TTC549 (cell line): ENCODE measurements around the gene TMEM151B.
"Not testable (repeated sequence)": the region's sequence is repeated elsewhere in the genome, so short reads cannot be mapped to it uniquely, and the experiment has no call there.

Experiments used
- FAIRE-seq: peaks from 2 replicates; lab custom pipeline; 2012; peaks lifted over from hg19 to GRCh38; lab: Jason Lieb, UNC

TMEM151B gene

DNA sequence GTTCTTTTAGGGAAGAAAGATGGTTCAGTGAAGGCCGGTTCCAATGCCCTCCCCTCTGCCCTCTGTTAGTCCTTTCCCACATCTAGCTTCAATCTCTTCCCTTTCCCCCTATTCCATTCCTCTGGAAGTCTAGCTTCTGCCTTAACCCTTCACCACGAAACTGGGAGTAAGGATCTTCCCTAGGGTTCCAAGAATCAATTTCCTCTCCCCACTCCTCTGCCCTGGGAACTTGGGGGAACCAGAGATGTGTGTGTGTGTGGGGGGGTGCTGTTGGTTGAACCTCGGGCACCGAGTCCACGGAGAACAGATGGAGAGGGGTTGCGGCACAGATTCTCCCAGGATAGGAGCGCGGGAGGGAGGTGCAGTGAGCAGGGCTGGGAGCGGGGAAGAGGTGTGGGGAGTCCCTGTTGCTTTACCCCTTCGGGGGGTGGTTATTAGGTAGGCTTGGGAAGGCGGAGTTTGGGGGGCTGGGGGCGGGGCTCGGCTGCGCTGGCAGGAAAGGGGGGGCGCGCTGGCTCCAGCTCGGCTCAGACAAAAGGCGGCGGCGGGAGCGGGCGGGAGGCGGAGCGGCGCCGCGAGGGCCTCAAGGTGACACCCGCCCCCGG, at the start of gene TMEM151B:
Gene TMEM151B (plus strand): TSS at position 530 of the 605 bp plus-strand sequence. CDS start 293 bp downstream, outside the sequence.
- no peak for FAIRE-seq

DNA sequence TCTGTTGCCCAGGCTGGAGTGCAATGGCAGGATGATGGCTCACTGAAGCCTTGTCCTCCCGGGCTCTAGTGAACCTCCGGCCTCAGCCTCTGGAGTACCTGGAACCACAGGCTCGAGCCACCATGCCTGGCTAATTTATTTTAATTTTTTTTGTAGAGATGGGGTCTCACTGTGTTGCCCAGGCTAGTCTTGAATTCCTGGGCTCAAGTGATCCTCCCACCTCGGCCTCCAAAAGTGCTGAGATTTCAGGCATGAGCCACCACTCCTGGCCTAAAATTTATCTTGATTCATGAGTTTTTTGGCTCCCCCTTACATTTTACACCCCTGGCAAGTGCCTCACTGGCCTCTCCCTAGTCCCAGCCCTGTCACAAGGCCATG, 49.3 kb upstream of the TMEM151B start:
- FAIRE-seq = no peak

DNA sequence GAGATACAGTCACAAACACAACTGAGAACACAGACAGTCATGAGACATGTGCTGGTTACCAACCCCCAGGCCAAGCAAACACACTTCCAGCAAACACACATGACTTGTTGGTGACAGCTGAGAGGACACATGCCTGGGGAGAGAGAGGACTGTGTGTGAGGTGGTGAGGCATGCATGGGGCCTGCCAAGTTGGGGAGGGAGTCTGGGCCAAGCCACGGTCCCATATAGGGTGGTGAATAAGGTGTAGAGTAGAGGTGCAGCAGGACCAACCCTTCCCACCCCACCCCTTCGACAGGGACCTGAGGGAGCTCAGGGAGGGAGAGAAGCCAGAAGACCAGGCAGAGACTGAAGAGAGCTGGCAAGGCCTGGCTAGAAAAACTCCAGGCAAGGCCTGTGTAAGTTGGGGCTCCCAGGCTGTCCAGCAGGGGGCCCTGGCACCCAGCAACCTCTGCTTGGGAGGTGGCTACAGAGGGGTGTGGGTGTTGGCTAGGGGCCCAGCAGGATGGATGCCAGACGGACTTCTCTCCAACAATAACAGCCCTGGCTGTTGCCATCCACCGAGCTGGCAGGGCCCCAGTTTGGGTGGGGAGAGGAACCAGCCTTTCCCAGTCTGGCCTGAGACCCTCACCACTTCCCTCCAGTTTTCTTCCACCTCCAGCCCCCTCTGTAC, 48.8 kb upstream of the TMEM151B start:
- FAIRE-seq = no peak

DNA sequence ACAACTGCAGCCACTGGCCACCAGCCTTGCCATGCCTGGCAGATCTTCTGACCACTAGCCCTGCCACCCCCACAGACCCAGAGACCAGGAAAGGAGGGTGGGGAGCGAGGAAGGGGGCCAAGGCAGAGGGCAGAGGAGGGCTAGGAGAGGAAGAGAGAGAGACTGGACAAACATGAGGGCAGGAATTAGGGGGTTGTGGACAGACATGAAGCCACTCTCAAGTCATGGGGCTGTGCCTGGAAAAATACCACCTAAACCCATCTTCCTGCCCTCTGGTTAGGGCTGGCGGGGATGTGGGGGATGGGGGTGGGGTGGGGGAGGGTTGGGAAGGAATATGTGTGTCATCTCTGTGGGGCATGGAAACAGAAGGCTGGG, 48.3 kb upstream of the TMEM151B start:
- no peak for FAIRE-seq

DNA sequence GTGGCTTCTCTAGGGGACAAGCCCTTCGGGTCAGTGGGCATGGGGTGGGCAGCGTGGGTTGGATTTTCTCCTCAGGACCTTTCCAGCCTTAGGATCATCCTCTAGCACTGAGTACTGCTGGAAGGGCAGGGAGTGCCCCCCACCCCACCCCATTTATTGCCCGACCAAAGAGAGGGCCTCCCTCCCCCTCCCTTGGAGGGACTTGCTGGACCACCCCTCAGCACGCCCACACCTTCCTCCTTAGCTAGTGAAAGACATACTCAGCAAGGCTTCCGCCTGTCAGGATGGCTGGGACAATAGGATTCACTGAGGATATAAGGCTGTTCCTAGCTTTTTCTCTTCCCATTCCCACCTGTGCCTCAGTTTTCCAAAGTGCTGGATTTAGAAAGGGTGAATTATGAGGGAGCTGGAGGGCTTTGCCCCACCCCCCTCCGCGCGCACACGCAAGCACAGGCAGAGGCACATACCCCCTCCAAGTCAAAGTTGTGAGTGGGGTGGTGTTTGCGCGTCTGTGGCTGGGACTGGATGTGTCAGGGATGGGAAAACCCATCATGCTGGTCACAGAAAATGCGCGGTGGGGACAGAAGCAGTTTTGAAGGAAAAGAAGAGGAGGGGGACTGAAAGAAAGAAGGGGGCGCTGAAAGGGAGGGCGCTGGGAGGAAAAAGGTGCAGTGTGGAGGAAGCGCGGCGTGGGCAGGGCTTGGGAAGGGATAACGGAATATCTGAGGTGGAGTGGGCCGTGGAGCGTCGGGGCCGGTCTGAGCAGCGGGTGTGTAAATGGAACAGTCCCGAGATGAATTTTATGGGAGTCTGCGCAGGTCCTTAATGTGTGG, 47.5 kb upstream of the TMEM151B start:
- no peak for FAIRE-seq

DNA sequence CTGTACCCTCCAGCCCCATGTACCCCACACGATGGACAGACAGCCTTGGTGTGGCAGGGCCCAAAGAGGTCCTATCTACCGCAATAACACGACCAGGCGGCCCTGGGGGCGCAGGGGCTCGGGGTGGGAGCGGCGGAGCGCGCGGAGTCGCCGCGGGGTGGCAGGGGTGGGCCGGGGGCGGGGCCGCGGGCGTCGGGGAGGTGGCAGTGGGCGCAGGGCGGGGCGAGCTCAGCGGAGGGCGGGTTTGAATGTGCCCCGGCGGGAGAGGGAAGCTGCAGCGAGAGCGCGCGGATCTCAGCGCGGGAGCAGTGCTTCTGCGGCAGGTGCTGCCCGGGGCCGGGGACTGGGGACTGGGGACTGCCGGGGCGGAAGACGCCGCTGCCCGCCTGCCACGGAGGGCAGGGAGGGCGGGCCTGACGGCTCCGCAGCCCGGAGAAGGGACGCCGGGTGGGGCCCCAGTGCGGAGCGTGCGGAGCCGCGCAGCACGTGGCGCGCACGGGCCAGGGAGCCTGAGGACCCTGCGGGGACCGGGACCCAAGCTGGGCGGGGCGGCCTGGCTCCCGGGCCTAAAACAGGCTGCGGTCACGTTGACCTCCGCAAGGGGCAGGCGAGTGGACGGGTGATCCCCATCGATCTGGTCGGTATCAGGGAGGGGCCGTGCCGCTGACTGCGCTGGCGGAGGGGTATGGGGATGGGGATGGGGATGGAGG, 46.8 kb upstream of the TMEM151B start, which contains the start of gene SLC29A1:
Gene SLC29A1 (plus strand): TSS at position 277 of the 710 bp plus-strand sequence. CDS start 3,719 bp downstream, outside the sequence.
- FAIRE-seq = no peak

DNA sequence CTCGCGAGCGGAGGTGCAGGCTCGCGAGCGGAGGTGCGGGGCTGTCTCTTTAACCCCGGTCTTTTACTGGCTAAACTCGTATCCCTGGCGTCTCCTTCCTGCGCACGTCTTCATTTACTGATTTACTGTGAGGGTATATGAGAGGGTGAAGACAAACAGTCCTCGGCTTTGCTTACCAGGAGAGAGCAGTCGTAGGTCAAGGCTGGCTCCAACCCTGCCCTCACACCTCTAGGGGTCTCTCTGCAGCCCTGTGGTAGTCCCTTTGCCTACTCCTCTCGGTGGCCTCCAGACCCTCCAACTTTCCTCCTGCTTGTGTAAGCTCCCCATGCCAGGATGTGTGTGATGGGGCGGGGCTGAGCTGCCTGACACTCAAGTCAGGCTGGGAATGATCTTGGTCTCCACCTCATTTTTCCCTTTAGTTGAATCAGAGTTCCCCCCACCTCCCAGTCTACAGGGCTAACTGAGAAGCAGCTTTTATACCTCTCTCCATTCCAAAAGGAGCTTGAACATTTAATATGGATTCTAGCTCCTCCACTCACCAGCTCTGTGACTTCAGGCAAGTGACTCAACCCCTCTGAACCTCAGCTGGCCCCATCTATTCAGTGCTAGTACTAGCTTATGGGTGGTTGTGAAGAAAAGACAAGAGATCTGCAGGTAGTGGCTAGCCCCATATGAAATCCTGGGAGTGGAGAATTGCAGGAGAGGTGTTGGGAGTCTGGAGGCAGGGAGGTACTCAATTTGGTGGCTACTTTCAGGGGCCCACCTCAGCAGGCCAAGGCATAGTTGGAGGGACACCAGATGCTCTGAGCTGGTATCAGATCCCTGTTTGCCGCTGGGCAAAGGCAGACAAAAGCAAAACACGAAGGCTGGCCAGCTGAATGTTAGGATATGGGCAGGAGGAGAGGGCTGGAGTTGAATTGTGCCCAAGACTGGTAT, 46.0 kb upstream of the TMEM151B start:
- no peak for FAIRE-seq

DNA sequence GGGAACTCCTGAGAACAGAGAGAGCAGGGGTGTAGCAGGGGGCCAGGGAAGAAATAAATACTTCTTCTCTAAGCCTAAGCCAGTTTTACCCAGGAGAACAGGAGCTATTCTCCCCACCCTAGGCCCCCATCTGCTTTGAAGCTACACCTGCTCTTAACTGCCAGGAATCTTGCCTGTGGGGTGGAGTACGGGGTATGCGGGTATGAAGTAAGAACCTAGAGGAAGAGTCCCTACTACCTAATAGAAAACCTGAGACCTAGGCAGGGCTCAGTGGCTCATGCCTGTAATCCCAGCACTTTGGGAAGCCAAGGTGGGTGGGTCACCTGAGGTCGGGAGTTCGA, 45.3 kb upstream of the TMEM151B start:
- no peak for FAIRE-seq

DNA sequence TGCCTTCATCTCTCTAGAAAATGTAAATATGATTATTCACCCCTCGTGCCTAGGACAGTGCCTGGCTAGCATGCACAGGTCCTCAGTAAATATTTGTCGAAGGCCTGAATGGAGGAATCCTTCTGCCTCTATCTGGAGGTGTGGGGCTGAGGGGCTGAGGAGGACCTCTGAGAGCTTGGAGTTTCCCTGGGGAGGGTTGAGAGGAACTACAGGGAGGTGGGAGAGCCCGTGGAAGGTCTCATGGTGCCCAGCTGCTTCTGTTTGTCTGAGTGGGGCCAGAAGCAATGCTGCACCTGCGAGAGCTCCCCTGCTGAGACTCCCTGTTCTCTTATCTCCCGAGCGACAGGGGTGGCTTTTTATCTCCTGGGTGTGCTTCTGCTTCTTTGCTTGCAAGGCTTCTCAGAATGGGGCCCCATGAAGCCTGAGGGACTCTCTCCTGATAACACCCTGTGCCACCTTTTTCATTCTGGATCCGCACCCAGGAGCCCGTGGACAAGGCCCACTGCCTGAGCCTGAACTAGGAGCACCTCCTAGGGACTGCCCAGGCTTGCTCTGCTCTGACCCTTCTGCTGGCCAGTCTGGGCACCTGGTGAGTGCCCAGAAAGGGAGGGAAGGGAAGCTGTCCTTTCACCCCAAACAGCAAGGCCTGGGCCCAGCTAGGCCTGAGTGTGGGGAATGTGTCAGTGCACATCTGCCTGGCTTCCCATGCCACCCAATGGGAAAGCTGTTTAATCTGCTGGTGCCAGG, 44.5 kb upstream of the TMEM151B start:
- no peak for FAIRE-seq

DNA sequence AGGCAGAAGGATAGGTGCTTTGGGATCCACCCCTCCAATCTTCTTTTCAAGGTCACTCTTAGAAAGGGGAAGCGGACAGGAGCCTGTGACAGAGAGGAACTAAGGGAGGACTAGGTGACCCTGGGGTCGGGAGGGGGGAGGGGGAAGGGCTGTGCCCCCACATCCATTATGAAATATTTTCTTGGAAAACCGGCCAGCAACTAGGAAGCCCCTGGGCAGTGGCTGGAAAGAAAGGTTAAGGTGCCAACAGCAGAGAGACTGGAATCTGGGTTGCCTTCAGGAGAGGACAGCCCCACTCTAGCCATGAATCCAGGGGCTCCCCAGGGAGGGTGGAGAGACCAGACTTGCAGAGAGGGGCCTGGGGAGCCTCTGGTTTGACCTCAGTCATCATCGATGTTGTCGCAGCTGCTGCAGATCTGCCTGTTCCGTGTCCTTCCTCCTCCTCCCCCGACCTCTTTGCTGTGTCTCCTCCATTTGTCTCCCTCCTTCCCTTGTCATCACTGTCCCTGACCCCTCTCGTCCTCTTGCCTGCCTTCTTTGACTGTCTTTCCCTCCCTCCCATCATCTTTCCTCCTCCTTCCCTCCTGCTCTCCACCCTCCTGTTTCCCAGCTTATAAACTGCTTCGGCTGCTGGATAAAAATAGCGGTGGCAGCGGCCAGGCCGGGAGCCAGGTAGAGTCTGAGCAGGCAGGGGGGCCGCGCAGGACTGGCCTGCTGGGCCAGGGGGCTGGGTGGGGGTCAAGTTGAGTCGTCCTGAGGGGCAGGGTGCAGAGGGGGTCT, 43.7 kb upstream of the TMEM151B start:
- FAIRE-seq = no peak

DNA sequence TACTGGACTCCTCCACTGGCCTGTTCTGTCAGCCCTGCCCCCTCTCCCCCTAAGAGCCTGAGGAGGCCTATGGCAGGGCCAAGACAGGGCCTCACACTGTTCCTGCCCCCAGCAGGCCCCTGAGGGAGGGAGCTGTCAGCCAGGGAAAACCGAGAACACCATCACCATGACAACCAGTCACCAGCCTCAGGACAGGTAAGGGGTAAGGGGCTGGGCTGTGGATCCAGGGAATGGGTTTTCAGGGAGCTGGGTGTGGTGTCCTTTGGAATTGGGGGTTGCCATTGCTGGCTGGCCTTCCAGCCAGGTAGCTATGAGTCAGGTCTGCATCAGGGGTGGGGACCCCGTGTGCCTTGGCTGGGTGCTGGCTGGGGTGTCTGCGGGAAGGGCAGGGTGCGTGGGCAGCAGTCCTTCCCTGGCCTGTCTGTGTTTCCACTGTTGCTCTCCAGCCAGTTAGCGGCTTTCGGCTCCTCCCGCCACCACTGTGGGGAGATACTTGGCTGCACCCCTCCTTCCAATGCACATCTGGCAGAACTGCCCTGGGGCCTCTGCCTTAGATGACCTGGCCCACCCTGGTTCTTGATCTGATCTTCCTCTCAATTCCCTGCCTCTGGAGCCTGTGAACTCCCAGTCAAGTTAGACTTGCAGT, 43.0 kb upstream of the TMEM151B start:
- FAIRE-seq = no peak

DNA sequence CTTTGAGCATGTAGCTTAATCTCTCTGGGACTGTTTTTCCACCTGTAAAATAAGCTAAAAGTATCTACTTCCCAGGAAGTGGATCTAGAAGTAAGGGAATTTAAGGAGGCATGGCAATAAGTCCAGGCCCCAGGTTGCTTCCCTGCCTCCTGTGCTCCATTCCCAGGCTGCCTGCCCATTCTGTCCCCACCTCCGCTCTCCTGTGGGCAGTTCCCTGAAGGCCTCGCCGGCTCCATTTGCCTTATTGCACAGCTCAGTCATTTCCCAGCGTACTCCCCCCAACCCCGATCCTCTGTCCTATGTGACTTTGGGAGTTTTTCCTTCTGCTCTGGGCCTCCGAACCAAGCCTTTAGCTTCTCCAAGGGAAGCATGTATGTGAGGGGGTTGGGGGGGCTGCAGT, 42.2 kb upstream of the TMEM151B start:
- no peak for FAIRE-seq

DNA sequence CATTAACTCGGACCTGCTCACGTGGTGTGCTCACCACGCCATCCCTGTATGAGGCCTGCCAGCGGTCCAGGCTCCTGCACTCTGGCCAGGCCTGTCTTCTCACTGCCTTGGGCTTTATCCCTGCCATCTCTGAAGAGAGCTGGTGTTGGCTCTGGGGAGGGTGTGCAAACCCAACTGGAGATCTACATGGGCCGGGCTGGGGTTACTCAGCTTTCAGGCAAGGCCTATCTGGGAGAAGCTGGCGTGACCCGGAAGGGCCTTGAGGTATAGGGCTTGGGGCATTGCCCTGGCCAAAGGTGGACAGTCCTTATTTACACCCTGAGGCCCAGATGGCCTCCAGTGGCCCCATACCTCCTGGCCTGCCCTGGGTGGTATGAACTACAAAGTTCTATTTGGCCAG, 41.8 kb upstream of the TMEM151B start:
- FAIRE-seq = no peak

DNA sequence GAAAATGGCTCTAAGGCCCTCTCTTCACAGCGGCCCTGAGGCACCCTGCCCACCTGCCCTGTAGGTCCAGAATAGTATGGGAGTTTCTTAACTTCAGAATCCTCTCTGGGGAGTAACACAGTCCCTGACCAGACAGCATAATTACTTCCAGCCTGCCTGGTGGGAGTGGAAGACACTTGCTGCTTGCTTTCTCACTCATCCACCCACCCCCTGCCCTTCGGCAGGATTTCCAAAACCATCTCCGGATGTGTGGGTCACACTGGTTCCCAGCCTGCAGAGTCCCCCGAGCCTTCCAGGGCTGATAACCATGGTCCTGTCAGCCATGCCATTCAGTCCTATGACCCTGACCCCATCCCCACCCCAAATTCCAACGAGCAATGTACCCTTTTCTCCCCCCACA, 41.4 kb upstream of the TMEM151B start:
- FAIRE-seq = no peak

DNA sequence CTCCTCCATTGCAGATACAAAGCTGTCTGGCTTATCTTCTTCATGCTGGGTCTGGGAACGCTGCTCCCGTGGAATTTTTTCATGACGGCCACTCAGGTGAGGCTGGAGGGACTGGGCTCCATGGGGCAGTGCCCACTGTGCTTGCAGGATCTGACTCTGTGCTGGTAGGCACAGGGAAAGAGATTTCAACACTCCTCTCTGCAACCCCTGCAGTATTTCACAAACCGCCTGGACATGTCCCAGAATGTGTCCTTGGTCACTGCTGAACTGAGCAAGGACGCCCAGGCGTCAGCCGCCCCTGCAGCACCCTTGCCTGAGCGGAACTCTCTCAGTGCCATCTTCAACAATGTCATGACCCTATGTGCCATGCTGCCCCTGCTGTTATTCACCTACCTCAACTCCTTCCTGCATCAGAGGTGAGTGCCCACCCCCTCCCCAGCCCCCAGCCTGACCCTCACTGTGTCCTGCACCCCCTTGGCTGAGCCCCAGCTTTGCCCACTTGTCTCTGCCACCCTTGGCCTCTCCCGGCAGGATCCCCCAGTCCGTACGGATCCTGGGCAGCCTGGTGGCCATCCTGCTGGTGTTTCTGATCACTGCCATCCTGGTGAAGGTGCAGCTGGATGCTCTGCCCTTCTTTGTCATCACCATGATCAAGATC, 40.7 kb upstream of the TMEM151B start:
- no peak for FAIRE-seq

DNA sequence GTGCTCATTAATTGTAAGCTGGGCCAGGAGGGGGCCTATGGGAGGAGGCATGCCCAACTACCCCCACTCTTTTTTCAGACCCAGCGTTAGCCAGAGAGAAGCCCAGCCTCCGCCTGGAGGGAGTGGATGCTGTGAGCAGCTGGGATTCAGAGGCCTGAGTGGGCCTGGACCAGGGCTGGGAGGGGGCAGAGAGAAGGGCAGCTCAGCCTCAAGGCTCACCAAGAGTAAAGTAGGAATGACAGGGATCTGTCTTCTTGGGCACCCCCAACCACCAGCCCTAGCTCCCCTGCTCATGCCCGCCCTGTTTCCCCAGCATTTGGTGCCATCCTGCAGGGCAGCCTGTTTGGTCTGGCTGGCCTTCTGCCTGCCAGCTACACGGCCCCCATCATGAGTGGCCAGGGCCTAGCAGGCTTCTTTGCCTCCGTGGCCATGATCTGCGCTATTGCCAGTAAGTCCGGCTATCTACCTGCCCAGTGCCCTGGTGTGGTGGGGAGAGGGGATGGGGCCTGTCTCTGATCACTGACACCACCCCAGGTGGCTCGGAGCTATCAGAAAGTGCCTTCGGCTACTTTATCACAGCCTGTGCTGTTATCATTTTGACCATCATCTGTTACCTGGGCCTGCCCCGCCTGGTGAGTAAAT, 40.1 kb upstream of the TMEM151B start:
- no peak for FAIRE-seq

DNA sequence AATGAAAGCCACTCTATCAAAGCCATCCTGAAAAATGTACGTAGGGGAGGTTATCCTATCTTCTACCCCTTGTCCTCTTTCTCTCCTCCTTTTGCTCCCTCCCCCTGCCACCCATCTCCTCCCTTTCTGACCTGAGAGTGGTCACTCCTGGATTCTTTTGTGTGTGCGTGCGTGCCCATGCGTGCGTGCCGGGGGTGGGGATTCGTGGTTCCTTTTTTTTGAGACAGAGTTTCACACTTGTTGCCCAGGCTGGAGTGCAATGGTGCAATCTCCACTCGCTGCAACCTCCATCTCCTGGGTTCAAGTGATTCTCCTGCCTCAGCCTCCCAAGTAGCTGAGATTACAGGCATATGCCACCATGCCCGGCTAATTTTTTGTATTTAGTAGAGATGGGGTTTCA, 38.8 kb upstream of the TMEM151B start:
- FAIRE-seq = not testable (repeated sequence)
